ENCODE data around the gene MEGF9. TPM values are rescaled to one million over a fixed set of nuclear protein-coding genes. Genes with fewer than 3 reads are reported as not detected.
"Not testable (repeated sequence)": the region's sequence is repeated elsewhere in the genome, so short reads cannot be mapped to it uniquely, and the experiment has no call there.

MEGF9 gene
- total and polyA plus RNA-seq, 4 donors, result 5.9 to 21.5 (median 12.0) TPM

- no peaks in the 10 kb centered on the region for H3K4me1 ChIP-seq (ENCODE audit: control insufficient read depth in 1 of 2, insufficient read depth in 2 of 2, low read length in 2 of 2)
- intact Hi-C loops (cut with DNase I), result no loop called here
- ATAC-seq (ENCODE audit: low FRiP score) (no peak), DNase-seq (no peak)
- no peaks in the 10 kb centered on the region for H3K27me3 ChIP-seq (ENCODE audit: control insufficient read depth in 1 of 2, insufficient read depth in 2 of 2, low read length in 1 of 2)
- no peaks in the 10 kb centered on the region for H3K9me3 ChIP-seq (ENCODE audit: control insufficient read depth, low read length)
- 91 to 94% methylated on average over 4 of the region's 4 CpGs for WGBS, 2 donors
- peaks cover 0 to 3% of the 10 kb centered on the region in 2 donors for H3K36me3 ChIP-seq (ENCODE audit: control insufficient read depth in 1 of 2, insufficient read depth in 2 of 2, low read length in 1 of 2)
- no peak overlapping the region for H3K4me3 ChIP-seq (ENCODE audit: low read length in 2 of 2)
- H3K27ac ChIP-seq (ENCODE audit: low read depth in 1 of 2, low read length in 2 of 2), result no peak overlapping the region
These were observed 158.4 kb downstream of the MEGF9 start for GRCh38 chr9:120555839-120556238.

GRCh38 chr9:120552210-120552704, 162.0 kb downstream of the MEGF9 start:
- H3K27me3 ChIP-seq (ENCODE audit: control insufficient read depth in 1 of 2, insufficient read depth in 2 of 2, low read length in 1 of 2); H3K36me3 ChIP-seq (ENCODE audit: control insufficient read depth in 1 of 2, insufficient read depth in 2 of 2, low read length in 1 of 2); H3K4me1 ChIP-seq (ENCODE audit: control insufficient read depth in 1 of 2, insufficient read depth in 2 of 2, low read length in 2 of 2); DNase-seq; intact Hi-C loops (cut with DNase I); H3K4me3 ChIP-seq (ENCODE audit: low read length in 2 of 2); H3K27ac ChIP-seq (ENCODE audit: low read depth in 1 of 2, low read length in 2 of 2); ATAC-seq (ENCODE audit: low FRiP score); H3K9me3 ChIP-seq (ENCODE audit: control insufficient read depth, low read length): not testable (repeated sequence)
- 90 to 95% methylated on average over 6 of the region's 7 CpGs for WGBS, 2 donors

Other genes starting within 250 kb of the MEGF9 start
- 10 to 100 TPM; 54.9 to 77.7 TPM for gene CDK5RAP2, start 134.3 kb downstream of the MEGF9 start, total RNA-seq
- 100 to 1,000 TPM in 1 of 2 donors, 10 to 100 TPM in 1; 37.1 to 106 TPM for gene CDK5RAP2, start 134.3 kb downstream of the MEGF9 start, polyA plus RNA-seq
- 10 to 100 TPM; 72.1 to 74.0 TPM for gene FBXW2, start 78.9 kb upstream of the MEGF9 start, total RNA-seq
- gene FBXW2, start 78.9 kb upstream of the MEGF9 start, polyA plus RNA-seq, result 10 to 100 TPM; 23.4 to 29.8 TPM
- gene PSMD5, start 128.5 kb upstream of the MEGF9 start, total RNA-seq, result 10 to 100 TPM; 41.2 to 44.8 TPM
- 10 to 100 TPM; 17.4 to 24.8 TPM for gene PSMD5, start 128.5 kb upstream of the MEGF9 start, polyA plus RNA-seq
- gene PHF19, start 162.7 kb upstream of the MEGF9 start, total RNA-seq, result 10 to 100 TPM; 40.1 to 62.3 TPM
- 10 to 100 TPM; 25.9 to 66.7 TPM for gene PHF19, start 162.7 kb upstream of the MEGF9 start, polyA plus RNA-seq
- gene TRAF1, start 212.3 kb upstream of the MEGF9 start, total RNA-seq, result 10 to 100 TPM; 19.8 to 25.7 TPM
- 10 to 100 TPM; 10.5 to 43.3 TPM for gene TRAF1, start 212.3 kb upstream of the MEGF9 start, polyA plus RNA-seq

All from aorta (tissue), 5 donors.